Measurements from ENCODE around the gene TK1.
"Not testable (repeated sequence)": the region's sequence is repeated elsewhere in the genome, so short reads cannot be mapped to it uniquely, and the experiment has no call there.

TK1 gene

GRCh38 chr17:78172249-78173051, 14.4 kb downstream of the TK1 start:
- peak in 1 of 2 donors; percentile 44 for DNase-seq (ENCODE audit: low read depth in 2 of 2)
- TF ChIP-seq CTCF (IDR thresholded peaks at IDR 0.05; ENCODE audit: low read depth, low read length): no peak

GRCh38 chr17:78171591-78172248, 15.1 kb downstream of the TK1 start:
- not testable (repeated sequence) for DNase-seq (ENCODE audit: low read depth in 2 of 2)

More at GRCh38 chr17:78172249-78173051, 14.4 kb downstream of the TK1 start:
- no peak overlapping the region for H3K4me3 ChIP-seq (replicated peaks in 1 of 2; ENCODE audit: low read depth in 2 of 2, low read length in 2 of 2)

GRCh38 chr17:78170692-78171590, 15.9 kb downstream of the TK1 start:
- H3K4me3 ChIP-seq (replicated peaks in 1 of 2; ENCODE audit: low read depth in 2 of 2, low read length in 2 of 2): no peak overlapping the region
- TF ChIP-seq CTCF (IDR thresholded peaks at IDR 0.05; ENCODE audit: low read depth, low read length): no peak
- DNase-seq (ENCODE audit: low read depth in 2 of 2): no peak

More at GRCh38 chr17:78171591-78172248, 15.1 kb downstream of the TK1 start:
- not testable (repeated sequence) for H3K4me3 ChIP-seq (replicated peaks in 1 of 2; ENCODE audit: low read depth in 2 of 2, low read length in 2 of 2)

GRCh38 chr17:78168903-78169793, 17.7 kb downstream of the TK1 start:
- H3K4me3 ChIP-seq (replicated peaks in 1 of 2; ENCODE audit: low read depth in 2 of 2, low read length in 2 of 2): peak overlapping the region; percentile 42 to 55
- no peak for TF ChIP-seq CTCF (IDR thresholded peaks at IDR 0.05; ENCODE audit: low read depth, low read length)
- DNase-seq (ENCODE audit: low read depth in 2 of 2): peak; percentile 31 to 34

- peak within 1 kb of the TSS; percentile 42 to 55 for H3K4me3 ChIP-seq (replicated peaks in 1 of 2; ENCODE audit: low read depth in 2 of 2, low read length in 2 of 2)
- TF ChIP-seq CTCF (IDR thresholded peaks at IDR 0.05; ENCODE audit: low read depth, low read length): no peak
- DNase-seq (ENCODE audit: low read depth in 2 of 2): peak; percentile 34 to 47
These were observed 18.5 kb downstream of the TK1 start, which contains the start of gene SYNGR2 for GRCh38 chr17:78168242-78168902. SYNGR2 (plus strand) TSS chr17:78168581; CDS start chr17:78168617, 36 bp downstream.

GRCh38 chr17:78166416-78166815, 20.4 kb downstream of the TK1 start:
- no peak for TF ChIP-seq CTCF (IDR thresholded peaks at IDR 0.05; ENCODE audit: low read depth, low read length)
- H3K4me3 ChIP-seq (replicated peaks in 1 of 2; ENCODE audit: low read depth in 2 of 2, low read length in 2 of 2): no peak overlapping the region
- DNase-seq (ENCODE audit: low read depth in 2 of 2): no peak
